Activated CD4-positive, alpha-beta T cell treated with anti-CD3 and anti-CD28 coated beads for 36 hours (primary cell): Measurements from ENCODE around the gene RNH1. TPM values are rescaled to one million over a fixed set of nuclear protein-coding genes. Genes with fewer than 3 reads are reported as not detected.
A peak's percentile ranks its signal among the peaks of the same experiment; 100 is the strongest.

ENCODE experiments used
- ATAC-seq: fragments of 200-7000 bp; cut with Tn5 transposase; one replicate; pipeline ENCODE4 v1.10.0; 2021; ENCODE audit warnings: mild to moderate bottlenecking, moderate library complexity
- CTCF ChIA-PET: fragments of 350-600 bp; sonication (Branson Sonifier 250); formaldehyde crosslinking; loops from one replicate; lab custom pipeline; 2021; ENCODE audit warnings: antibody characterized with exemption; lab: Charles Lee
- POLR2A ChIA-PET: fragments of 350-600 bp; sonication (Branson Sonifier 250); formaldehyde crosslinking; loops from one replicate; lab custom pipeline; 2021; ENCODE audit warnings: antibody characterized with exemption, inconsistent platforms; lab: Charles Lee
- DNase-seq: peaks from one replicate; pipeline ENCODE4 v3.0.0-alpha.2; 2020
- H3K27ac Mint-ChIP-seq: one replicate; pipeline ENCODE4 v1.8.0; 2021; ENCODE audit warnings: mixed read lengths
- H3K27me3 Mint-ChIP-seq: one replicate; pipeline ENCODE4 v1.8.0; 2021; ENCODE audit warnings: mixed read lengths
- H3K36me3 Mint-ChIP-seq: one replicate; pipeline ENCODE4 v1.8.0; 2021; ENCODE audit warnings: low read depth, mixed read lengths
- H3K4me1 Mint-ChIP-seq: one replicate; pipeline ENCODE4 v1.8.0; 2021; ENCODE audit warnings: mixed read lengths
- H3K4me3 Mint-ChIP-seq: one replicate; pipeline ENCODE4 v1.8.0; 2021; ENCODE audit warnings: mild to moderate bottlenecking, moderate library complexity, mixed read lengths
- H3K9me3 Mint-ChIP-seq: one replicate; pipeline ENCODE4 v1.8.0; 2021; ENCODE audit warnings: low read depth, mixed read lengths
- intact Hi-C, 2 experiments: fragments of 100-400 bp; cut with DNase I in 1 of 2; cut with micrococcal nuclease in 1 of 2; formaldehyde crosslinking; loops; one replicate each; pipeline versions ENCODE4 v1.14.2 to v1.15.1; 2022 to 2024; cut with DNase I, micrococcal nuclease
- total RNA-seq, 2 experiments: library from RNA; stranded (reverse); gene quantifications; one replicate each; pipeline ENCODE4 v1.2.3, GENCODE V29; 2021

The RNH1 gene
- total RNA-seq, 2 experiments from 2014 or later: 111 to 116 TPM

- intact Hi-C loops: no loop called here
- DNase-seq: no peak
- ChIA-PET CTCF (interaction anchor here (1.2 to 1.8 kb wide), 3 partner anchors 10 to 151 kb away, joined by 3 to 5 read pairs (median 5); no protein-coding TSS in a partner anchor), POLR2A (interaction anchor here (0.7 kb wide), 1 partner anchor 58 kb away, joined by 4 read pairs; no protein-coding TSS in a partner anchor)
- peak overlapping the region; percentile 86 for H3K27ac Mint-ChIP-seq
- no peaks in the 10 kb centered on the region for H3K9me3 Mint-ChIP-seq
- H3K27me3 Mint-ChIP-seq: no peaks in the 10 kb centered on the region
- H3K4me3 Mint-ChIP-seq: peak overlapping the region; percentile 28
- H3K4me1 Mint-ChIP-seq: peaks cover 24% of the 10 kb centered on the region
- ATAC-seq: peak; percentile 42
- H3K36me3 Mint-ChIP-seq: peaks cover 19% of the 10 kb centered on the region
Measured at GRCh38 chr11:457111-457760, 49.8 kb downstream of the RNH1 start.

DNA sequence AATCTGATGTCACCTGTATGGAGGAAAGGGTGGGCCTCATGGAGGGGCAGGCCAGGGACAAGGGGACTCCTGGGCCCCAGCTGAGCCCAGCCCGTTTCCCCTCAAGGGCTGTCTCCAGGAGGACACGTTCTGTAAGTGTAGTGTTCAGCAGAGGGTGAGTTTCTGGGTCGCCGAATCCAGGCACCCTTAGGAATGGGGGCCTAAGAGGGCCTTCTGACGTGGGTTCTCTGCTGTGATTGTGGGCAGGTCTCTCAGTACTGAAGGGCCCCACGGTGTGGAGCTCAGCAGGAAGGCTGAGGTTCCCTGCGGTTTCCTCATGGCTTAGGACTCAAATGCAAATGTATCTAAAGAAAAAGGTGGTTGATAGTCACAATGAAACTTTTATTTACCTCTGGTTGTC is 50.5 kb downstream of the RNH1 start:
- H3K4me1 Mint-ChIP-seq: peaks cover 26% of the 10 kb centered on the region
- peak overlapping the region; percentile 28 for H3K4me3 Mint-ChIP-seq
- H3K9me3 Mint-ChIP-seq: no peaks in the 10 kb centered on the region
- ChIA-PET CTCF (interaction anchor here (0.6 to 1.8 kb wide), 5 partner anchors 9 to 151 kb away, joined by 3 to 5 read pairs (median 3); no protein-coding TSS in a partner anchor), POLR2A (interaction anchor here (0.7 kb wide), 1 partner anchor 57 kb away, joined by 4 read pairs; no protein-coding TSS in a partner anchor)
- intact Hi-C loops: no loop called here
- no peaks in the 10 kb centered on the region for H3K27me3 Mint-ChIP-seq
- ATAC-seq: peak; percentile 90
- H3K36me3 Mint-ChIP-seq: peaks cover 20% of the 10 kb centered on the region
- DNase-seq: peak; percentile 71
- H3K27ac Mint-ChIP-seq: peak overlapping the region; percentile 86

GRCh38 chr11:455566-456147 is 51.4 kb downstream of the RNH1 start:
- Mint-ChIP-seq H3K27ac (no peak overlapping the region), H3K27me3 (no peaks in the 10 kb centered on the region), H3K9me3 (no peaks in the 10 kb centered on the region), H3K4me3 (no peak overlapping the region), H3K4me1 (peaks cover 33% of the 10 kb centered on the region), H3K36me3 (peaks cover 22% of the 10 kb centered on the region)
- ChIA-PET CTCF (interaction anchor here (0.6 to 1.5 kb wide), 3 partner anchors 8 to 50 kb away, joined by 3 to 5 read pairs (median 3); no protein-coding TSS in a partner anchor), POLR2A (no interaction called here)
- ATAC-seq (no peak), DNase-seq (no peak)
- intact Hi-C loops: no loop called here

DNA sequence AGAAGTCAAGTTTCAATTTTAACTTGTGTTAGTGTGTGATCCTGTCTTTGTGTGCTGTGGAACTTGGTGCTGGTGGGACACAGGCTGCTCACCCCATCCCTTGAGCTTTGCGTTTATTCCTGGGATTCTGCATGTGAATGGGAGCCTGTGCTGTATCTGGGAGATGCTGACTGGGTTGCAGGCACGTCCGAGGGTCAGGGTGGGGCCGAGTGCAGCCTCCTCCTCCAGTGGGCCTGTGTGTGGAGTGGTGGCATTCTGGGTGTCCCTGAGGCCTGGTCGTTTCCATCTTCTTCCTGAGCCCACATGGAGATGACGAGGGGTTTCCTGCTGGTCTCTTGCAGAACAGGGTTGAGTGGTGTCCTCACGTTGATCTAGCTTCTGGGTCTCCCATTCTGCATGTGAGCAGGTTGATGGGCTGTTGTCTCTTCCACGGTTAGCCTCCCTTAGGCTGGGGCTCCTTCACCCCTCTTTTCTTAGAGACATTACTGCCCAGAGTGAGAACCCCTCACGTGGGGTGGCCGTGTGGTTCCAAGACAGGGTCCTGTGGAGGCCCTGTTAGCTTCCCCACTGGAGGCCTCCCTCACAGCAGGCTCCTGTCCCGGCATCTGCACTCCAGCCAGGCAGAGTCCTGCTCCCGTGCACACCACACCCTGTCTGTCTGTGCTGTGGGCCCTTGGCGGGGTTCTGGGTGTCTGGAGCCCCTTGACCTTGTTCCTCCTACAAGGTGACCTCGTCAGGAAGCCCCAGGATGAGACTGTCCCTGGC is 52.1 kb downstream of the RNH1 start:
- no peak for ATAC-seq
- DNase-seq: no peak
- Mint-ChIP-seq H3K27ac (peak overlapping the region; percentile 19), H3K36me3 (peaks cover 19% of the 10 kb centered on the region), H3K27me3 (no peaks in the 10 kb centered on the region), H3K9me3 (no peaks in the 10 kb centered on the region), H3K4me1 (peaks cover 34% of the 10 kb centered on the region), H3K4me3 (no peak overlapping the region)
- intact Hi-C loops: loop anchor here in 1 of 2 experiments (5.0 kb wide), 1 partner anchor 248 kb away; the partner anchor contains the start of genes BET1L and RIC8A
- ChIA-PET POLR2A (no interaction called here), CTCF (interaction anchor here (0.5 to 0.7 kb wide), 2 partner anchors 12 to 100 kb away, joined by 3 read pairs; no protein-coding TSS in a partner anchor)

- Mint-ChIP-seq H3K27me3 (no peaks in the 10 kb centered on the region), H3K4me3 (no peak overlapping the region), H3K9me3 (no peaks in the 10 kb centered on the region), H3K36me3 (peaks cover 19% of the 10 kb centered on the region), H3K4me1 (peaks cover 36% of the 10 kb centered on the region), H3K27ac (no peak overlapping the region)
- DNase-seq: no peak
- ChIA-PET CTCF (interaction anchor here (0.6 to 0.7 kb wide), 2 partner anchors 13 to 66 kb away, joined by 3 read pairs; no protein-coding TSS in a partner anchor), POLR2A (no interaction called here)
- intact Hi-C loops: loop anchor here in 1 of 2 experiments (5.0 kb wide), 1 partner anchor 247 kb away; the partner anchor contains the start of genes BET1L and RIC8A
- ATAC-seq: no peak
Measured at GRCh38 chr11:454043-454442, 53.0 kb downstream of the RNH1 start.

DNA sequence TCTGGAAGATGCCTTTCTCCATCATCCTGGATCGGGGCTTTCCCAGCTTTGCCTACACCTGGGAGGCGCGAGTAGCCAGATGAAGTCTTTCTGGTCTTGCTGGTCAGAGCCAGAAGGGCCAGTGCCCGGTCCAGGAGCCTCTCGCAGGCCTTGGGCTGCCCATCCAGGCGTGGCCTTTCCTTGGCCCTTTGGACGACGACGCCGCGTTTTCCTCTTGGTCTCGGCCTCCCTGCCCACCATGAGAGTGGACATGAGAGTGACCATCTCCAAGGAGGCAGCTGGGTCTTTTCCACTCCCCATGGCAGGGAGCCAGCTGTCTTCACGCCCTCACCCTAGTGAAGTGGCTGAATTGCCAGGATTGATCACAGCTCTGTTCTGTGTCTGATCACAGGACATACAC is 53.5 kb downstream of the RNH1 start:
- peaks cover 19% of the 10 kb centered on the region for H3K36me3 Mint-ChIP-seq
- intact Hi-C loops: loop anchor here in 1 of 2 experiments (5.0 kb wide), 1 partner anchor 246 kb away; the partner anchor contains the start of genes BET1L and RIC8A
- H3K27me3 Mint-ChIP-seq: no peaks in the 10 kb centered on the region
- no peak overlapping the region for H3K4me3 Mint-ChIP-seq
- DNase-seq (no peak), ATAC-seq (no peak)
- CTCF ChIA-PET: interaction anchor here (0.6 kb wide), 1 partner anchor 66 kb away, joined by 3 read pairs; no protein-coding TSS in a partner anchor
- H3K9me3 Mint-ChIP-seq: no peaks in the 10 kb centered on the region
- H3K27ac Mint-ChIP-seq: no peak overlapping the region
- peaks cover 38% of the 10 kb centered on the region for H3K4me1 Mint-ChIP-seq
- POLR2A ChIA-PET: no interaction called here

- no peak for ATAC-seq
- no peaks in the 10 kb centered on the region for H3K27me3 Mint-ChIP-seq
- CTCF ChIA-PET: interaction anchor here (0.6 kb wide), 1 partner anchor 65 kb away, joined by 3 read pairs; no protein-coding TSS in a partner anchor
- no peak overlapping the region for H3K27ac Mint-ChIP-seq
- intact Hi-C loops: loop anchor here in 1 of 2 experiments (5.0 kb wide), 1 partner anchor 246 kb away; the partner anchor contains the start of genes BET1L and RIC8A
- peaks cover 19% of the 10 kb centered on the region for H3K36me3 Mint-ChIP-seq
- H3K4me1 Mint-ChIP-seq: peaks cover 38% of the 10 kb centered on the region
- POLR2A ChIA-PET: no interaction called here
- no peaks in the 10 kb centered on the region for H3K9me3 Mint-ChIP-seq
- H3K4me3 Mint-ChIP-seq: no peak overlapping the region
- DNase-seq: no peak
Measured at GRCh38 chr11:452916-453527, 54.0 kb downstream of the RNH1 start.

GRCh38 chr11:452203-452744 is 54.8 kb downstream of the RNH1 start:
- intact Hi-C loops: loop anchor here in 1 of 2 experiments (5.0 kb wide), 1 partner anchor 245 kb away; the partner anchor contains the start of genes BET1L and RIC8A
- H3K9me3 Mint-ChIP-seq: no peaks in the 10 kb centered on the region
- H3K27ac Mint-ChIP-seq: no peak overlapping the region
- no peak overlapping the region for H3K4me3 Mint-ChIP-seq
- no peak for ATAC-seq
- DNase-seq: no peak
- ChIA-PET POLR2A (no interaction called here), CTCF (no interaction called here)
- peaks cover 33% of the 10 kb centered on the region for H3K4me1 Mint-ChIP-seq
- peaks cover 15% of the 10 kb centered on the region for H3K36me3 Mint-ChIP-seq
- no peaks in the 10 kb centered on the region for H3K27me3 Mint-ChIP-seq

GRCh38 chr11:451738-452137 is 55.3 kb downstream of the RNH1 start:
- H3K9me3 Mint-ChIP-seq: no peaks in the 10 kb centered on the region
- H3K4me1 Mint-ChIP-seq: peaks cover 27% of the 10 kb centered on the region
- ChIA-PET POLR2A (no interaction called here), CTCF (interaction anchor here (1.9 kb wide), 1 partner anchor 67 kb away, joined by 6 read pairs; no protein-coding TSS in a partner anchor)
- ATAC-seq: no peak
- H3K27me3 Mint-ChIP-seq: no peaks in the 10 kb centered on the region
- no peak overlapping the region for H3K27ac Mint-ChIP-seq
- intact Hi-C loops: loop anchor here (2.0 to 5.0 kb wide), 2 partner anchors 117 to 244 kb away; partner anchors contain the start of genes BET1L (in 1 of the 2) and RIC8A (in 1 of the 2)
- DNase-seq: no peak
- peaks cover 11% of the 10 kb centered on the region for H3K36me3 Mint-ChIP-seq
- H3K4me3 Mint-ChIP-seq: peak overlapping the region; percentile 95

- POLR2A ChIA-PET: no interaction called here
- Mint-ChIP-seq H3K4me3 (peak overlapping the region; percentile 95), H3K27ac (peak overlapping the region; percentile 97), H3K27me3 (no peaks in the 10 kb centered on the region), H3K9me3 (no peaks in the 10 kb centered on the region), H3K36me3 (peaks cover 11% of the 10 kb centered on the region), H3K4me1 (peaks cover 19% of the 10 kb centered on the region)
- CTCF ChIA-PET: interaction anchor here (0.6 to 1.9 kb wide), 2 partner anchors 68 to 71 kb away, joined by 3 to 6 read pairs; no protein-coding TSS in a partner anchor
- ATAC-seq (peak; percentile 7), DNase-seq (peak; percentile 83)
- intact Hi-C loops: loop anchor here (1.0 to 5.0 kb wide), 4 partner anchors 118 to 244 kb away; partner anchors contain the start of genes BET1L (in 1 of the 2), DEAF1 (in 1 of the 2), PHRF1 (in 1 of the 2) and RIC8A (in 1 of the 2)
Measured at GRCh38 chr11:450809-451451, 56.1 kb downstream of the RNH1 start.
